HepG2 (cell line): ENCODE measurements around the gene LRTM2. TPM values are rescaled to one million over a fixed set of nuclear protein-coding genes. Genes with fewer than 3 reads are reported as not detected.

ENCODE experiments used
- ATF1 ChIP-seq: IDR thresholded peaks from 2 replicates; pipeline ENCODE4 v1.6.1; 2016; ENCODE audit warnings: mild to moderate bottlenecking, control low read depth
- CBX2 ChIP-seq, 2 experiments: fragments of 200-600 bp in 1 of 2; sonication (generic); formaldehyde crosslinking in 1 of 2; IDR thresholded peaks; 2 replicates each; pipeline versions ENCODE4 v1.7.0 to v1.8.1; 2018 to 2022; ENCODE audit warnings: low read depth in 2 of 2, low read length in 1 of 2, mild to moderate bottlenecking in 1 of 2, missing genetic modification reagents in 1 of 2
- CBX5 ChIP-seq: sonication (generic); formaldehyde crosslinking; IDR thresholded peaks from 2 replicates; pipeline ENCODE4 v1.4.0; 2020; ENCODE audit warnings: missing genetic modification reagents, borderline replicate concordance
- CC2D1A ChIP-seq: sonication (generic); formaldehyde crosslinking; IDR thresholded peaks from 2 replicates; pipeline ENCODE4 v1.8.1; 2023; ENCODE audit warnings: mild to moderate bottlenecking, missing genetic modification reagents
- CREB1 ChIP-seq, 2 experiments: fragments of 450-650 bp in 1 of 2; IDR thresholded peaks; 2 replicates each; pipeline ENCODE4 v1.6.1; 2016 to 2017; ENCODE audit warnings: control low read depth in 1 of 2, mild to moderate bottlenecking in 1 of 2, missing compliant biosample characterization in 1 of 2, missing genetic modification characterization in 1 of 2
- HNRNPK ChIP-seq: fragments of 200-400 bp; formaldehyde crosslinking; IDR thresholded peaks from 2 replicates; pipeline ENCODE4 v1.6.1; 2018; ENCODE audit warnings: low read length, low read depth, moderate library complexity, mild to moderate bottlenecking; ENCODE audit not compliant: poor library complexity, severe bottlenecking
- LBX2 ChIP-seq: sonication (generic); formaldehyde crosslinking; IDR thresholded peaks from 2 replicates; pipeline ENCODE4 v1.5.0; 2020; ENCODE audit warnings: missing genetic modification reagents, mild to moderate bottlenecking, borderline replicate concordance
- RBFOX2 ChIP-seq: fragments of 200-400 bp; formaldehyde crosslinking; IDR thresholded peaks from 2 replicates; pipeline ENCODE4 v1.6.1; 2017; ENCODE audit warnings: low read depth, mild to moderate bottlenecking, low read length
- ZNF20 ChIP-seq: sonication (generic); formaldehyde crosslinking; IDR thresholded peaks from 2 replicates; pipeline ENCODE4 v1.4.0; 2020; ENCODE audit warnings: mild to moderate bottlenecking, moderate library complexity, missing genetic modification reagents
- ZNF207 ChIP-seq: fragments of 450-650 bp; IDR thresholded peaks from 2 replicates; pipeline ENCODE4 v1.6.1; 2016; ENCODE audit warnings: antibody characterized with exemption, borderline replicate concordance
- ZNF318 ChIP-seq: sonication (generic); formaldehyde crosslinking; IDR thresholded peaks from 2 replicates; pipeline ENCODE4 v1.4.0; 2020; ENCODE audit warnings: mild to moderate bottlenecking, missing genetic modification reagents
- ZNF335 ChIP-seq: sonication (generic); formaldehyde crosslinking; IDR thresholded peaks from 2 replicates; pipeline ENCODE4 v1.4.0; 2020; ENCODE audit warnings: missing genetic modification reagents
- ZNF782 ChIP-seq: sonication (generic); formaldehyde crosslinking; IDR thresholded peaks from 2 replicates; pipeline ENCODE4 v1.4.0; 2020; ENCODE audit warnings: missing genetic modification reagents, mild to moderate bottlenecking, borderline replicate concordance
- polyA plus RNA-seq, 8 experiments: library from polyadenylated mRNA; depleted of rRNA in 3 of 8; stranded (reverse) in 7 of 8; unstranded in 1 of 8; fragments of >200 nt; fragmentation: Illumina TruSeq in 4 of 8; extraction: Trizol in 4 of 8; gene quantifications; 2 replicates each; pipeline versions ENCODE4 v1.2.1 to v1.2.3, GENCODE V29; 2011 to 2016; ENCODE audit warnings: low read depth in 4 of 8, missing spikeins in 1 of 8, mixed read lengths in 1 of 8; ENCODE audit not compliant: insufficient read depth in 1 of 8
- total RNA-seq, 5 experiments: library from RNA; depleted of rRNA; stranded (reverse); fragments of >200 nt; fragmentation: Illumina TruSeq; extraction: Trizol; gene quantifications; 2 replicates each; pipeline ENCODE4 v1.2.3, GENCODE V29; 2016; ENCODE audit warnings: low read depth in 1 of 5
- TF ChIP-seq, protein P1 (sequence below): sonication (generic); formaldehyde crosslinking; IDR thresholded peaks from 2 replicates; pipeline ENCODE4 v1.4.0; 2020; ENCODE audit warnings: mild to moderate bottlenecking, missing genetic modification reagents
- TF ChIP-seq, protein P2 (sequence below): IDR thresholded peaks from 2 replicates; pipeline ENCODE4 v1.6.1; 2016; ENCODE audit warnings: mild to moderate bottlenecking

The LRTM2 gene
- total and polyA plus RNA-seq, 2 of the 13 experiments (the other 11 are each of a cell fraction or from before 2014, with no cell fraction given) = 0.09 TPM; not detected in 1

DNA sequence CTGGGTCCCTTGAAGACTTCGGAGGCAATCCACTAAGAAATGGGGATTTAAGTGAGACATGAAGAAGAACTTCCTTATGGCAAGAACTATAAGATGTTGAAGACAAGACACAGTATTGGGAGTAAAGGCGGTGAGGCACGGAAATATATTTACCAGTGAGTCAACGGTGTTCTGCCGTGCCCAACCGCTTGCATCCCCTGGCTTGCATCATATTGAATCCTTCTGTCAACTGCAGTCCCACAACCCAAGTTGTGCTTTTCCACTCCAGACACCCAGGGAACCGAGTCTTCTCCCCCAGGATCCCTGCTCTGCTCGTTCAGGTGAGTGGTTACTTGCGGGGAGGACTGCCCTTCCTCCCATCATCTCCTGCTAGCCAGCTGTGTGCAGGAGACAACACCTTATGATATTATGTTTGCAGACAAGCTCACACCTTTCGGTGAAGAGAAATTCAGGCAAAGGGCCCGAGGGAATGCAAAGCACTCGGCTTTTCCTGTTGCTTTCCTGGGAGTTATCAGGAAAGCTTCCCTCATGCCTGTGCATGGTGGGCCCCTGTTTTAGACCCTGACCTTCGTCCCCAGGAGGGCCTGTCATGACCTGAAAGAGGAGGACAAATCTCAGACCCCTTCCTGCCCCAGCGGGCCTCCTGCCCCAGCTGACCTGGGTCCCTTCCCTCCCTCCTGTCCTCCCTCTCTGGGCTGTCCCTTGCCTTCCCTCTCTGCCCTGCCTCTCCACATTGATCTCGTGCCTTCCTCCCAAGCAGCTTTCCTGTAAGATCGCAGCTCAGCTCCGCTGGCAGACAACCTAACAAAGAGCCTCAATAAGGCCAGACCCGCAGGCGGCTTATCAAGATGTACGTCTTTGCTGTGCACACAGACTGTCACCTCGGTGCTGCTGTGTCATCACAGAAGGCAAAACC, 4.3 kb upstream of the LRTM2 start (continued):
- no peak for TF ChIP-seq RBFOX2
- no peak for TF ChIP-seq ATF1 (CRISPR knock-in tag)
- no peak for TF ChIP-seq HNRNPK
- TF ChIP-seq ZNF335 (CRISPR knock-in tag) = no peak
- TF ChIP-seq ZNF782 (CRISPR knock-in tag) = no peak
- TF ChIP-seq ZNF318 (CRISPR knock-in tag) = no peak
- TF ChIP-seq CC2D1A (CRISPR knock-in tag) = no peak
- TF ChIP-seq LBX2 (CRISPR knock-in tag) = no peak
- no peak; the same call in 1 of the 2 replicates for TF ChIP-seq CBX5 (CRISPR knock-in tag)
- TF ChIP-seq, protein P1, sequence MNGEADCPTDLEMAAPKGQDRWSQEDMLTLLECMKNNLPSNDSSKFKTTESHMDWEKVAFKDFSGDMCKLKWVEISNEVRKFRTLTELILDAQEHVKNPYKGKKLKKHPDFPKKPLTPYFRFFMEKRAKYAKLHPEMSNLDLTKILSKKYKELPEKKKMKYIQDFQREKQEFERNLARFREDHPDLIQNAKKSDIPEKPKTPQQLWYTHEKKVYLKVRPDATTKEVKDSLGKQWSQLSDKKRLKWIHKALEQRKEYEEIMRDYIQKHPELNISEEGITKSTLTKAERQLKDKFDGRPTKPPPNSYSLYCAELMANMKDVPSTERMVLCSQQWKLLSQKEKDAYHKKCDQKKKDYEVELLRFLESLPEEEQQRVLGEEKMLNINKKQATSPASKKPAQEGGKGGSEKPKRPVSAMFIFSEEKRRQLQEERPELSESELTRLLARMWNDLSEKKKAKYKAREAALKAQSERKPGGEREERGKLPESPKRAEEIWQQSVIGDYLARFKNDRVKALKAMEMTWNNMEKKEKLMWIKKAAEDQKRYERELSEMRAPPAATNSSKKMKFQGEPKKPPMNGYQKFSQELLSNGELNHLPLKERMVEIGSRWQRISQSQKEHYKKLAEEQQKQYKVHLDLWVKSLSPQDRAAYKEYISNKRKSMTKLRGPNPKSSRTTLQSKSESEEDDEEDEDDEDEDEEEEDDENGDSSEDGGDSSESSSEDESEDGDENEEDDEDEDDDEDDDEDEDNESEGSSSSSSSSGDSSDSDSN (CRISPR knock-in tag) = no peak; the same call in 1 of the 2 replicates
- no peak for TF ChIP-seq CBX2 (IDR thresholded peaks at IDR 0.05; ENCODE audit: low read depth, low read length)
- TF ChIP-seq CBX2 (CRISPR knock-in tag; IDR thresholded peaks at IDR 0.05; ENCODE audit: low read depth) = no peak
- TF ChIP-seq, protein P2, sequence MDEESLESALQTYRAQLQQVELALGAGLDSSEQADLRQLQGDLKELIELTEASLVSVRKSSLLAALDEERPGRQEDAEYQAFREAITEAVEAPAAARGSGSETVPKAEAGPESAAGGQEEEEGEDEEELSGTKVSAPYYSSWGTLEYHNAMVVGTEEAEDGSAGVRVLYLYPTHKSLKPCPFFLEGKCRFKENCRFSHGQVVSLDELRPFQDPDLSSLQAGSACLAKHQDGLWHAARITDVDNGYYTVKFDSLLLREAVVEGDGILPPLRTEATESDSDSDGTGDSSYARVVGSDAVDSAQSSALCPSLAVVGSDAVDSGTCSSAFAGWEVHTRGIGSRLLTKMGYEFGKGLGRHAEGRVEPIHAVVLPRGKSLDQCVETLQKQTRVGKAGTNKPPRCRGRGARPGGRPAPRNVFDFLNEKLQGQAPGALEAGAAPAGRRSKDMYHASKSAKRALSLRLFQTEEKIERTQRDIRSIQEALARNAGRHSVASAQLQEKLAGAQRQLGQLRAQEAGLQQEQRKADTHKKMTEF (CRISPR knock-in tag) = no peak
- TF ChIP-seq ZNF20 = no peak
- no peak for TF ChIP-seq ZNF207
- no peak for TF ChIP-seq CREB1 (IDR thresholded peaks at IDR 0.05)
- no peak for TF ChIP-seq CREB1 (CRISPR knock-in tag; IDR thresholded peaks at IDR 0.05)
